NCI-H774 (cell line): ENCODE results near the gene GMPPA.
A peak's percentile ranks its signal among the peaks of the same experiment; 100 is the strongest.

Source experiments
- DNase-seq: peaks from one replicate; lab custom pipeline; 2025; lab: John Stamatoyannopoulos, UW

The GMPPA gene

GRCh38 chr2:219522111-219523030 is 23.7 kb downstream of the GMPPA start:
- no peak for DNase-seq

- no peak for DNase-seq
Measured at GRCh38 chr2:219523031-219523671, 24.5 kb downstream of the GMPPA start.

GRCh38 chr2:219524817-219525216 is 26.1 kb downstream of the GMPPA start:
- DNase-seq: no peak

- DNase-seq: no peak
Measured at GRCh38 chr2:219525533-219526232, 27.0 kb downstream of the GMPPA start.

- DNase-seq: no peak
Measured at GRCh38 chr2:219526320-219527075, 27.8 kb downstream of the GMPPA start.

- peak; percentile 57 for DNase-seq
Measured at GRCh38 chr2:219527076-219527394, 28.3 kb downstream of the GMPPA start.

GRCh38 chr2:219527472-219527871 is 28.8 kb downstream of the GMPPA start:
- no peak for DNase-seq

- DNase-seq: peak; percentile 71
Measured at GRCh38 chr2:219530048-219530963, 31.6 kb downstream of the GMPPA start.

GRCh38 chr2:219531639-219532377 is 33.1 kb downstream of the GMPPA start:
- DNase-seq: no peak

- DNase-seq: no peak
Measured at GRCh38 chr2:219532378-219532649, 33.6 kb downstream of the GMPPA start.

GRCh38 chr2:219533930-219534661 is 35.4 kb downstream of the GMPPA start:
- no peak for DNase-seq

GRCh38 chr2:219536425-219536824 is 37.7 kb downstream of the GMPPA start:
- no peak for DNase-seq

- DNase-seq: no peak
Measured at GRCh38 chr2:219536967-219537366, 38.3 kb downstream of the GMPPA start.

GRCh38 chr2:219537657-219538488 is 39.2 kb downstream of the GMPPA start:
- no peak for DNase-seq

GRCh38 chr2:219538504-219538951 is 39.8 kb downstream of the GMPPA start:
- no peak for DNase-seq

- no peak for DNase-seq
Measured at GRCh38 chr2:219538956-219539788, 40.5 kb downstream of the GMPPA start.

GRCh38 chr2:219539926-219540678 is 41.4 kb downstream of the GMPPA start:
- DNase-seq: no peak
